ENCODE measurements around the gene BMAL1. TPM values are rescaled to one million over a fixed set of nuclear protein-coding genes. Genes with fewer than 3 reads are reported as not detected.

The BMAL1 gene
- total RNA-seq, 2 donors from 2014 or later: 3.7 to 7.2 TPM

- Mint-ChIP-seq H3K9me3 (no peaks in the 10 kb centered on the region), H3K27ac (no peak overlapping the region), H3K36me3 (ENCODE audit: low read depth) (no peaks in the 10 kb centered on the region), H3K27me3 (ENCODE audit: insufficient read depth) (peaks cover 3% of the 10 kb centered on the region), H3K4me1 (peaks cover 3% of the 10 kb centered on the region), H3K4me3 (no peak overlapping the region)
- no peaks in the 10 kb centered on the region for H3K9me3 ChIP-seq (ENCODE audit: control insufficient read depth, low read length)
- H3K4me3 ChIP-seq (ENCODE audit: low read length): no peak overlapping the region
- H3K27me3 ChIP-seq (ENCODE audit: control insufficient read depth, insufficient read depth, low read length, poor library complexity, severe bottlenecking): no peaks in the 10 kb centered on the region
- H3K4me1 ChIP-seq (ENCODE audit: control insufficient read depth, insufficient read depth, low read length): no peaks in the 10 kb centered on the region
- no peak for DNase-seq
- H3K36me3 ChIP-seq (ENCODE audit: control insufficient read depth, insufficient read depth, low read length): no peaks in the 10 kb centered on the region
- no peak for TF ChIP-seq CTCF (conservative IDR thresholded peaks at IDR 0.05)
- no peak overlapping the region for H3K27ac ChIP-seq (ENCODE audit: low read depth, low read length)
- no peak overlapping the region for H3K9ac ChIP-seq (ENCODE audit: extremely low read depth, low read length, poor library complexity, severe bottlenecking)
- WGBS, 2 experiments (ENCODE audit: insufficient coverage in 1 of 2, insufficient read length in 1 of 2): 91 to 100% methylated on average over 1 to 2 of the region's 2 CpGs
Observed at GRCh38 chr11:13308704-13309103, 31.1 kb downstream of the BMAL1 start.

- DNase-seq: no peak
- Mint-ChIP-seq H3K27ac (no peak overlapping the region), H3K4me1 (peaks cover 6% of the 10 kb centered on the region), H3K4me3 (no peak overlapping the region), H3K9me3 (no peaks in the 10 kb centered on the region), H3K27me3 (ENCODE audit: insufficient read depth) (peaks cover under 1% of the 10 kb centered on the region), H3K36me3 (ENCODE audit: low read depth) (no peaks in the 10 kb centered on the region)
- Histone ChIP-seq H3K9me3 (ENCODE audit: control insufficient read depth, low read length) (no peaks in the 10 kb centered on the region), H3K9ac (ENCODE audit: extremely low read depth, low read length, poor library complexity, severe bottlenecking) (no peak overlapping the region), H3K4me1 (ENCODE audit: control insufficient read depth, insufficient read depth, low read length) (no peaks in the 10 kb centered on the region), H3K4me3 (ENCODE audit: low read length) (no peak overlapping the region), H3K27me3 (ENCODE audit: control insufficient read depth, insufficient read depth, low read length, poor library complexity, severe bottlenecking) (no peaks in the 10 kb centered on the region), H3K27ac (ENCODE audit: low read depth, low read length) (no peak overlapping the region), H3K36me3 (ENCODE audit: control insufficient read depth, insufficient read depth, low read length) (no peaks in the 10 kb centered on the region)
- TF ChIP-seq CTCF (conservative IDR thresholded peaks at IDR 0.05): no peak
- 93 to 97% methylated on average over 3 to 4 of the region's 4 CpGs for WGBS, 2 experiments (ENCODE audit: insufficient coverage in 1 of 2, insufficient read length in 1 of 2)
Observed at GRCh38 chr11:13309156-13309555, 31.6 kb downstream of the BMAL1 start.

- TF ChIP-seq CTCF (conservative IDR thresholded peaks at IDR 0.05): no peak
Observed at GRCh38 chr11:13310443-13310842, 32.9 kb downstream of the BMAL1 start.

More at GRCh38 chr11:13310443-13310842, 32.9 kb downstream of the BMAL1 start:
- H3K36me3 ChIP-seq (ENCODE audit: control insufficient read depth, insufficient read depth, low read length): no peaks in the 10 kb centered on the region
- 91 to 94% methylated on average over 4 to 6 of the region's 6 CpGs for WGBS, 2 experiments (ENCODE audit: insufficient coverage in 1 of 2, insufficient read length in 1 of 2)
- no peak overlapping the region for H3K4me3 ChIP-seq (ENCODE audit: low read length)
- no peak overlapping the region for H3K9ac ChIP-seq (ENCODE audit: extremely low read depth, low read length, poor library complexity, severe bottlenecking)
- Mint-ChIP-seq H3K27ac (no peak overlapping the region), H3K36me3 (ENCODE audit: low read depth) (no peaks in the 10 kb centered on the region), H3K4me1 (peaks cover 12% of the 10 kb centered on the region), H3K9me3 (no peaks in the 10 kb centered on the region), H3K4me3 (no peak overlapping the region), H3K27me3 (ENCODE audit: insufficient read depth) (no peaks in the 10 kb centered on the region)
- H3K27ac ChIP-seq (ENCODE audit: low read depth, low read length): no peak overlapping the region
- DNase-seq: no peak
- H3K4me1 ChIP-seq (ENCODE audit: control insufficient read depth, insufficient read depth, low read length): no peaks in the 10 kb centered on the region
- H3K9me3 ChIP-seq (ENCODE audit: control insufficient read depth, low read length): no peaks in the 10 kb centered on the region
- no peaks in the 10 kb centered on the region for H3K27me3 ChIP-seq (ENCODE audit: control insufficient read depth, insufficient read depth, low read length, poor library complexity, severe bottlenecking)

All from endodermal cell (in vitro differentiated cells).